Measurements from ENCODE around the gene OR4X2.

GRCh38 chr11:48261600-48261999 lies 16.7 kb downstream of the OR4X2 start:
- no peak for TF ChIP-seq ZFP30 (CRISPR knock-in tag; IDR thresholded peaks at IDR 0.05)
- no peak for TF ChIP-seq TSHZ2 (CRISPR knock-in tag; IDR thresholded peaks at IDR 0.05)
- no peak for TF ChIP-seq BACH2 (CRISPR knock-in tag; IDR thresholded peaks at IDR 0.05; ENCODE audit: borderline replicate concordance)
- TF ChIP-seq ISL1 (CRISPR knock-in tag; IDR thresholded peaks at IDR 0.05), result no peak
- TF ChIP-seq OSR1 (CRISPR knock-in tag; IDR thresholded peaks at IDR 0.05), result no peak
- no peak for TF ChIP-seq PATZ1 (CRISPR knock-in tag; IDR thresholded peaks at IDR 0.05; ENCODE audit: borderline replicate concordance)
- no peak for TF ChIP-seq ARNTL (CRISPR knock-in tag; IDR thresholded peaks at IDR 0.05; ENCODE audit: borderline replicate concordance, low read depth)
- TF ChIP-seq CSRNP3 (CRISPR knock-in tag; IDR thresholded peaks at IDR 0.05), result no peak
- no peak for TF ChIP-seq ZNF8 (CRISPR knock-in tag; IDR thresholded peaks at IDR 0.05)

Data from SK-N-SH treated with all-trans-retinoic acid at 6 μM for 48 hours (cell line).